Measurements from ENCODE around the gene PTGIR. TPM values are rescaled to one million over a fixed set of nuclear protein-coding genes. Genes with fewer than 3 reads are reported as not detected.

PTGIR gene
- total and polyA plus RNA-seq, 2 of the 4 experiments (the other 2 are of a cell fraction): 0.54 to 5.3 TPM

- no peak overlapping the region for H3K18ac ChIP-seq (ENCODE audit: low read depth, low read length)
- no peak overlapping the region for H3K14ac ChIP-seq (replicated peaks; ENCODE audit: low read depth, low read length)
- TF ChIP-seq CHD1 (IDR thresholded peaks at IDR 0.05; ENCODE audit: low read depth, low read length): no peak
- TF ChIP-seq RAD21 (IDR thresholded peaks at IDR 0.05; ENCODE audit: low read length): no peak
- TF ChIP-seq SMC3 (IDR thresholded peaks at IDR 0.05; ENCODE audit: low read depth, low read length): no peak
- TF ChIP-seq RCOR1 (IDR thresholded peaks at IDR 0.05; ENCODE audit: insufficient replicate concordance, low read length): no peak
- TF ChIP-seq, protein P1, sequence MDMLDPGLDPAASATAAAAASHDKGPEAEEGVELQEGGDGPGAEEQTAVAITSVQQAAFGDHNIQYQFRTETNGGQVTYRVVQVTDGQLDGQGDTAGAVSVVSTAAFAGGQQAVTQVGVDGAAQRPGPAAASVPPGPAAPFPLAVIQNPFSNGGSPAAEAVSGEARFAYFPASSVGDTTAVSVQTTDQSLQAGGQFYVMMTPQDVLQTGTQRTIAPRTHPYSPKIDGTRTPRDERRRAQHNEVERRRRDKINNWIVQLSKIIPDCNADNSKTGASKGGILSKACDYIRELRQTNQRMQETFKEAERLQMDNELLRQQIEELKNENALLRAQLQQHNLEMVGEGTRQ (IDR thresholded peaks at IDR 0.05; ENCODE audit: low read depth, low read length): no peak
- no peak for TF ChIP-seq MXI1 (IDR thresholded peaks at IDR 0.05; ENCODE audit: borderline replicate concordance, low read depth, low read length)
- no peak for TF ChIP-seq CEBPB (IDR thresholded peaks at IDR 0.05; ENCODE audit: low read depth, low read length)
- no peak for TF ChIP-seq RFX5 (IDR thresholded peaks at IDR 0.05; ENCODE audit: low read depth, low read length)
- no peak for TF ChIP-seq NFE2L2 (IDR thresholded peaks at IDR 0.05; ENCODE audit: low read depth, low read length)
- TF ChIP-seq FOS (IDR thresholded peaks at IDR 0.05; ENCODE audit: low read depth, low read length): no peak
- no peak overlapping the region for H3K56ac ChIP-seq (ENCODE audit: extremely low read depth, insufficient read depth, low read length)
- no peak overlapping the region for H2BK5ac ChIP-seq (ENCODE audit: low read depth, low read length, poor library complexity, severe bottlenecking)
- H3K4me2 ChIP-seq (ENCODE audit: low read depth, low read length): no peak overlapping the region
- H3K4me3 ChIP-seq (ENCODE audit: insufficient read depth, low read depth, low read length): no peak overlapping the region
- ATAC-seq (ENCODE audit: low read depth): no peak
- no peaks in the 10 kb centered on the region for H3K9me1 ChIP-seq (ENCODE audit: insufficient read depth, low read length)
- H2BK15ac ChIP-seq (ENCODE audit: low read depth, low read length): no peak overlapping the region
- BruUV-seq (replicated peaks): no TSS peak
- no peak for DNase-seq
- peak overlapping the region; percentile 3; the same call in 1 of the 2 replicates for H2AK5ac ChIP-seq (ENCODE audit: low read depth, low read length)
- H2AK9ac ChIP-seq (replicated peaks; ENCODE audit: low read depth, low read length, poor library complexity): no peak overlapping the region
- no peaks in the 10 kb centered on the region; the same call in 1 of the 2 replicates for H3K27me3 ChIP-seq (ENCODE audit: control insufficient read depth, insufficient read depth, low read length)
- H4K91ac ChIP-seq (ENCODE audit: insufficient read depth, low read depth, low read length): no peak overlapping the region
- peaks cover 3% of the 10 kb centered on the region; the same call in 1 of the 2 replicates for H3K4me1 ChIP-seq (ENCODE audit: control insufficient read depth, insufficient read depth, low read length)
- dilution Hi-C loops (cut with HindIII; ENCODE audit: low sequenced_read_pairs, unreplicated experiment) (no loop called here), in situ Hi-C loops (cut with MboI; ENCODE audit: low sequenced_read_pairs) (no loop called here), intact Hi-C loops (cut with micrococcal nuclease) (no loop called here)
- H3K36me3 ChIP-seq (ENCODE audit: control insufficient read depth, insufficient read depth, low read length): no peaks in the 10 kb centered on the region
- H2AFZ ChIP-seq (replicated peaks; ENCODE audit: low read length, poor library complexity): no peak overlapping the region
- no peak overlapping the region for H3K4ac ChIP-seq (ENCODE audit: low read depth, low read length)
- H2BK20ac ChIP-seq (ENCODE audit: low read depth, low read length): no peak overlapping the region
- no peak overlapping the region for H3K9ac ChIP-seq (ENCODE audit: low read depth, low read length)
- H3K27ac ChIP-seq (ENCODE audit: insufficient read depth, low read length): no peak overlapping the region
- H3K23ac ChIP-seq (ENCODE audit: low read depth, low read length): no peak overlapping the region
- ChIA-PET POLR2A (ENCODE audit: unreplicated experiment) (no interaction called here), CTCF (interaction anchor here (0.6 to 1.3 kb wide), 3 partner anchors 11 to 25 kb away, joined by 3 to 4 read pairs (median 3); partner anchors contain the start of gene DACT3)
- H4K8ac ChIP-seq (ENCODE audit: low read depth in 2 of 2, low read length in 2 of 2): no peak overlapping the region
- H3K9me3 ChIP-seq (ENCODE audit: control insufficient read depth, insufficient read depth, low read length): no peaks in the 10 kb centered on the region
- 77% methylated on average over 7 of the region's 14 CpGs; no CpG with 5 or more reads in 1 of the 2 experiments for WGBS, 2 experiments (ENCODE audit: extremely low coverage in 2 of 2, insufficient read length in 1 of 2)
- no peaks in the 10 kb centered on the region for H3K79me1 ChIP-seq (ENCODE audit: low read depth in 1 of 2, low read length in 2 of 2)
- H2BK120ac ChIP-seq (ENCODE audit: low read depth, low read length): no peak overlapping the region
- H4K20me1 ChIP-seq (ENCODE audit: insufficient read depth, low read length): peaks cover 4% of the 10 kb centered on the region; the same call in 1 of the 2 replicates
- no peak overlapping the region for H4K5ac ChIP-seq (ENCODE audit: low read depth, low read length)
Measured at GRCh38 chr19:46637224-46637623, 12.3 kb upstream of the PTGIR start.
